NCI-H2196 (cell line): ENCODE data around the gene USP22.
"Not testable (repeated sequence)": the region's sequence is repeated elsewhere in the genome, so short reads cannot be mapped to it uniquely, and the experiment has no call there.

ENCODE experiments used
- DNase-seq: peaks from one replicate; lab custom pipeline; 2025; ENCODE audit not compliant: unreplicated experiment; lab: John Stamatoyannopoulos, UW

The USP22 gene

GRCh38 chr17:20989991-20990855 is 52.6 kb downstream of the USP22 start:
- DNase-seq = no peak

GRCh38 chr17:20989481-20989880 is 53.3 kb downstream of the USP22 start:
- no peak for DNase-seq

- no peak for DNase-seq
These were observed 53.9 kb downstream of the USP22 start for GRCh38 chr17:20988896-20989295.

- no peak for DNase-seq
These were observed 54.7 kb downstream of the USP22 start for GRCh38 chr17:20988001-20988636.

GRCh38 chr17:20987511-20987910 is 55.3 kb downstream of the USP22 start:
- DNase-seq = no peak

GRCh38 chr17:20986767-20987510 is 55.9 kb downstream of the USP22 start:
- no peak for DNase-seq

GRCh38 chr17:20983359-20983637 is 59.5 kb downstream of the USP22 start:
- DNase-seq = no peak

- DNase-seq = no peak
These were observed 60.0 kb downstream of the USP22 start for GRCh38 chr17:20982589-20983358.

- DNase-seq = no peak
These were observed 61.5 kb downstream of the USP22 start for GRCh38 chr17:20981046-20981920.

GRCh38 chr17:20979792-20980083 is 63.1 kb downstream of the USP22 start:
- no peak for DNase-seq

GRCh38 chr17:20979007-20979791 is 63.6 kb downstream of the USP22 start:
- DNase-seq = not testable (repeated sequence)

GRCh38 chr17:20977609-20978253 is 65.1 kb downstream of the USP22 start:
- DNase-seq = not testable (repeated sequence)

GRCh38 chr17:20975566-20975965 is 67.2 kb downstream of the USP22 start:
- DNase-seq = no peak

GRCh38 chr17:20970329-20970728 is 72.5 kb downstream of the USP22 start:
- no peak for DNase-seq

GRCh38 chr17:20968913-20969616 is 73.7 kb downstream of the USP22 start:
- DNase-seq = no peak

- DNase-seq = no peak
These were observed 75.0 kb downstream of the USP22 start for GRCh38 chr17:20967776-20968175.

GRCh38 chr17:20966870-20967269 is 75.9 kb downstream of the USP22 start:
- DNase-seq = no peak

- no peak for DNase-seq
These were observed 77.3 kb downstream of the USP22 start for GRCh38 chr17:20965492-20965891.

- no peak for DNase-seq
These were observed 81.2 kb downstream of the USP22 start for GRCh38 chr17:20961586-20961985.
